BLaER1 treated with 17β-estradiol and CSF1 and Interleukin-3, amounts not matched to agents 10 nM and 100 nM (cell line): Measurements from ENCODE around the gene VPS52.
A peak's percentile ranks its signal among the peaks of the same experiment; 100 is the strongest.
"Not testable (repeated sequence)": the region's sequence is repeated elsewhere in the genome, so short reads cannot be mapped to it uniquely, and the experiment has no call there.

ENCODE experiments used
- H3K27ac ChIP-seq, 11 experiments: shearing (Covaris generic); formaldehyde crosslinking; 2 replicates each; pipeline ENCODE4 v1.8.1; 2022
- H3K27me3 ChIP-seq, 11 experiments: shearing (Covaris generic); formaldehyde crosslinking; 2 replicates each; pipeline ENCODE4 v1.8.1; 2022
- H3K36me3 ChIP-seq, 11 experiments: shearing (Covaris generic); formaldehyde crosslinking; 2 replicates each; pipeline ENCODE4 v1.8.1; 2022
- H3K4me1 ChIP-seq, 10 experiments: shearing (Covaris generic); formaldehyde crosslinking; 2 replicates each; pipeline ENCODE4 v1.8.1; 2022
- H3K4me2 ChIP-seq, 11 experiments: shearing (Covaris generic); formaldehyde crosslinking; 2 replicates each; pipeline ENCODE4 v1.8.1; 2022
- H3K4me3 ChIP-seq, 10 experiments: shearing (Covaris generic); formaldehyde crosslinking; 2 replicates each; pipeline ENCODE4 v1.8.1; 2022
- H3K9ac ChIP-seq, 11 experiments: shearing (Covaris generic); formaldehyde crosslinking; 2 replicates each; pipeline ENCODE4 v1.8.1; 2022
- H3K9me3 ChIP-seq, 11 experiments: shearing (Covaris generic); formaldehyde crosslinking; replicated peaks in 1 of 11; 2 replicates each; pipeline ENCODE4 v1.8.1; 2022
- H4K20me1 ChIP-seq, 11 experiments: shearing (Covaris generic); formaldehyde crosslinking; 2 replicates each; pipeline ENCODE4 v1.8.1; 2022
- Cebpa-rat ChIP-seq, 11 experiments: shearing (Covaris generic); IDR thresholded peaks; 2 replicates each; pipeline ENCODE4 v1.8.1; 2022

VPS52 gene

GRCh38 chr6:33278810-33279209 is 7.1 kb upstream of the VPS52 start:
- Histone ChIP-seq H3K9ac (peak overlapping the region; percentile 17 to 99 (median 94); a peak in 16 of 22 replicates), H3K4me1 (peaks cover 61 to 78% (median 67%) of the 10 kb centered on the region in 10 experiments), H3K36me3 (peaks cover 65 to 90% (median 83%) of the 10 kb centered on the region in 11 experiments), H3K27ac (peak overlapping the region in 4 of 11 experiments; percentile 15 to 85 (median 27); a peak in 3 of 22 replicates), H3K4me2 (peak overlapping the region; percentile 31 to 99 (median 96); a peak in 20 of 22 replicates), H3K9me3 (no peaks in the 10 kb centered on the region), H3K27me3 (no peaks in the 10 kb centered on the region), H4K20me1 (peaks cover 23 to 94% (median 74%) of the 10 kb centered on the region in 11 experiments; a peak in 21 of 22 replicates), H3K4me3 (peak overlapping the region in 4 of 10 experiments; percentile 19 to 90 (median 75); a peak in 5 of 20 replicates)
- no peak for TF ChIP-seq Cebpa-rat (IDR thresholded peaks at IDR 0.05)

- peak overlapping the region; percentile 90 to 99 (median 97) for H3K4me2 ChIP-seq
- peaks cover 28 to 94% (median 78%) of the 10 kb centered on the region in 11 experiments; a peak in 21 of 22 replicates for H4K20me1 ChIP-seq
- H3K4me3 ChIP-seq = peak overlapping the region; percentile 69 to 92 (median 86); a peak in 16 of 20 replicates
- no peak for TF ChIP-seq Cebpa-rat (IDR thresholded peaks at IDR 0.05)
- peaks cover 65 to 83% (median 71%) of the 10 kb centered on the region in 10 experiments for H3K4me1 ChIP-seq
- H3K27ac ChIP-seq = peak overlapping the region in 8 of 11 experiments; percentile 78 to 99 (median 86); a peak in 11 of 22 replicates
- peaks cover 65 to 90% (median 83%) of the 10 kb centered on the region in 11 experiments for H3K36me3 ChIP-seq
- H3K9ac ChIP-seq = peak overlapping the region; percentile 83 to 99 (median 95); a peak in 20 of 22 replicates
- no peaks in the 10 kb centered on the region for H3K9me3 ChIP-seq
- no peaks in the 10 kb centered on the region for H3K27me3 ChIP-seq
Observed at GRCh38 chr6:33278392-33278741, 6.7 kb upstream of the VPS52 start.

GRCh38 chr6:33277663-33278391 is 6.2 kb upstream of the VPS52 start:
- peaks cover 71 to 88% (median 77%) of the 10 kb centered on the region in 10 experiments for H3K4me1 ChIP-seq
- peak overlapping the region; percentile 90 to 99 (median 97) for H3K4me2 ChIP-seq
- peak overlapping the region; percentile 83 to 99 (median 95) for H3K9ac ChIP-seq
- H3K9me3 ChIP-seq = no peaks in the 10 kb centered on the region
- H3K27ac ChIP-seq = peak overlapping the region; percentile 78 to 99 (median 84)
- H4K20me1 ChIP-seq = peaks cover 33 to 96% (median 84%) of the 10 kb centered on the region in 11 experiments; a peak in 21 of 22 replicates
- no peaks in the 10 kb centered on the region for H3K27me3 ChIP-seq
- no peak for TF ChIP-seq Cebpa-rat (IDR thresholded peaks at IDR 0.05)
- peaks cover 65 to 90% (median 83%) of the 10 kb centered on the region in 11 experiments for H3K36me3 ChIP-seq
- H3K4me3 ChIP-seq = peak overlapping the region; percentile 69 to 92 (median 86)

- H3K9ac ChIP-seq = peak within 1 kb of the TSS; percentile 83 to 99 (median 95)
- peaks cover 71 to 88% (median 77%) of the 10 kb centered on the region in 10 experiments for H3K4me1 ChIP-seq
- peak within 1 kb of the TSS; percentile 78 to 99 (median 84) for H3K27ac ChIP-seq
- H3K4me3 ChIP-seq = peak within 1 kb of the TSS; percentile 69 to 92 (median 86)
- H4K20me1 ChIP-seq = peaks cover 35 to 95% (median 84%) of the 10 kb centered on the region in 11 experiments; a peak in 21 of 22 replicates
- no peaks in the 10 kb centered on the region for H3K27me3 ChIP-seq
- peaks cover 59 to 87% (median 80%) of the 10 kb centered on the region in 11 experiments for H3K36me3 ChIP-seq
- no peak for TF ChIP-seq Cebpa-rat (IDR thresholded peaks at IDR 0.05)
- peak within 1 kb of the TSS; percentile 90 to 99 (median 97) for H3K4me2 ChIP-seq
- H3K9me3 ChIP-seq = no peaks in the 10 kb centered on the region
Observed at GRCh38 chr6:33276864-33277662, 5.4 kb upstream of the VPS52 start, which contains the start of gene B3GALT4. B3GALT4 (plus strand) TSS chr6:33277123; CDS start chr6:33277420, 297 bp downstream.

GRCh38 chr6:33276581-33276863 is 4.8 kb upstream of the VPS52 start:
- peak overlapping the region; percentile 90 to 99 (median 97) for H3K4me2 ChIP-seq
- H3K4me3 ChIP-seq = peak overlapping the region; percentile 69 to 92 (median 86)
- no peaks in the 10 kb centered on the region for H3K9me3 ChIP-seq
- peaks cover 71 to 82% (median 77%) of the 10 kb centered on the region in 10 experiments for H3K4me1 ChIP-seq
- peak overlapping the region; percentile 78 to 99 (median 84) for H3K27ac ChIP-seq
- peak overlapping the region; percentile 83 to 99 (median 95) for H3K9ac ChIP-seq
- H3K36me3 ChIP-seq = peaks cover 58 to 81% (median 74%) of the 10 kb centered on the region in 11 experiments
- H4K20me1 ChIP-seq = peaks cover 35 to 89% (median 79%) of the 10 kb centered on the region in 11 experiments; a peak in 21 of 22 replicates
- no peak for TF ChIP-seq Cebpa-rat (IDR thresholded peaks at IDR 0.05)
- H3K27me3 ChIP-seq = no peaks in the 10 kb centered on the region

GRCh38 chr6:33275795-33276580 is 4.3 kb upstream of the VPS52 start:
- H3K36me3 ChIP-seq = peaks cover 58 to 76% (median 69%) of the 10 kb centered on the region in 11 experiments
- H3K9ac ChIP-seq = peak overlapping the region; percentile 91 to 99 (median 95)
- not testable (repeated sequence) for H3K27me3 ChIP-seq, H3K9me3 ChIP-seq
- H4K20me1 ChIP-seq = peaks cover 35 to 84% (median 75%) of the 10 kb centered on the region in 11 experiments; a peak in 21 of 22 replicates
- peaks cover 72 to 78% (median 75%) of the 10 kb centered on the region in 10 experiments for H3K4me1 ChIP-seq
- peak overlapping the region; percentile 69 to 92 (median 86) for H3K4me3 ChIP-seq
- peak overlapping the region; percentile 90 to 99 (median 97) for H3K4me2 ChIP-seq
- peak overlapping the region in 10 of 11 experiments; percentile 78 to 99 (median 86); a peak in 18 of 22 replicates for H3K27ac ChIP-seq

GRCh38 chr6:33273924-33274902 is 2.5 kb upstream of the VPS52 start:
- peaks cover 35 to 66% (median 57%) of the 10 kb centered on the region in 11 experiments; a peak in 21 of 22 replicates for H4K20me1 ChIP-seq
- peaks cover 72 to 80% (median 74%) of the 10 kb centered on the region in 10 experiments for H3K4me1 ChIP-seq
- peak overlapping the region; percentile 91 to 99 (median 95) for H3K9ac ChIP-seq
- H3K27ac ChIP-seq = peak overlapping the region in 10 of 11 experiments; percentile 23 to 99 (median 97); a peak in 17 of 22 replicates
- H3K4me2 ChIP-seq = peak overlapping the region; percentile 90 to 99 (median 97)
- peak overlapping the region; percentile 74 to 92 (median 88) for H3K4me3 ChIP-seq
- H3K9me3 ChIP-seq = no peaks in the 10 kb centered on the region
- H3K27me3 ChIP-seq = no peaks in the 10 kb centered on the region
- no peak for TF ChIP-seq Cebpa-rat (IDR thresholded peaks at IDR 0.05)
- H3K36me3 ChIP-seq = peaks cover 56 to 69% (median 62%) of the 10 kb centered on the region in 11 experiments
